Measurements from ENCODE around the gene RFNG.

Gene RFNG, protein sequence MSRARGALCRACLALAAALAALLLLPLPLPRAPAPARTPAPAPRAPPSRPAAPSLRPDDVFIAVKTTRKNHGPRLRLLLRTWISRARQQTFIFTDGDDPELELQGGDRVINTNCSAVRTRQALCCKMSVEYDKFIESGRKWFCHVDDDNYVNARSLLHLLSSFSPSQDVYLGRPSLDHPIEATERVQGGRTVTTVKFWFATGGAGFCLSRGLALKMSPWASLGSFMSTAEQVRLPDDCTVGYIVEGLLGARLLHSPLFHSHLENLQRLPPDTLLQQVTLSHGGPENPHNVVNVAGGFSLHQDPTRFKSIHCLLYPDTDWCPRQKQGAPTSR

DNA sequence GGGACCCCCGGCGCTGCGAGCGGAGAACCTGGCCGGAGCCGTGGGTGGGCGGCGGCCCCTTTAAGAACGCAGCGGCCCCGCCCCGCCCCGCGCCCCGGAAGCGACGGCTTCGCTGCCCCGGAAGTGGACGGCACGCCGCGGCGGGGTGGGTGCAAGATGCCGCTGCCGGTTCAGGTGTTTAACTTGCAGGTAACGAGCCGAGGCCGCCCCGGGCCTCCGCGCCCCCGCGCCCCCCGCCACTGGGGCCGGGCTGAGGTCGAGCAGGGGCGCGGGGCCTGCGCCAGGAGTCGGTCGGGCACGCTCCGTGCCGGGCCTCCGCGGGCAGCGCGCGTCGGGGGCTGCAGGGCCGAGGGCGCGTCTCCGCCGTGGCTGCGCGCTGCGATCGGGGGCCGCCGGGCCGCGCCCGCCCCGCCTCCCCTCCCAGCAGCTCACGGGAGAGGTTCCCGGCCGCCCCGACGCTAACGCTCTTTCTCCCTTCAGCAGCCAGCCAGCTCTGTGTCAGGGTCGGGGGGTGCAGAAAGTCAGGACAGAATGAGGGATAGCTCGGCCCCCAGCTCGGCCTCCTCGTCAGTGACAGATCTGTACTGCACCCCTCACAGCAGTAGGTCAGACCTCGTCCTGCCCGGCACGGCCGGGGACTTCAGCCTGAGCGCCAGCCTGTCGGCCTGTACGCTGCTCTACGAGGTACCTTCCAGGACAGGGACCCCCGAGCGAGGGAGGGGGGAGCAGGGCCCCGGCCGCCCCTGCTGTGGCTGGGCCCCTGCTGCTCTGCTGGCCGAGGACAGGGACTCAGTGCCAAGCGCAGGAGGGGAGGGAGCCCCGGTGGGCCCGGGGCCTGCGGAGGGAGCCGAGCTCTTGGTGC is at the start of gene RFNG, which contains the start of gene GPS1:
TSS of gene RFNG (minus strand) at position 36 of the 862 bp plus-strand sequence. CDS start 45 bp downstream, outside the sequence.
TSS of gene GPS1 (plus strand) at position 123 of the 862 bp plus-strand sequence. CDS start at position 157, 34 bp downstream.
- peak; percentile 92 for DNase-seq

DNA sequence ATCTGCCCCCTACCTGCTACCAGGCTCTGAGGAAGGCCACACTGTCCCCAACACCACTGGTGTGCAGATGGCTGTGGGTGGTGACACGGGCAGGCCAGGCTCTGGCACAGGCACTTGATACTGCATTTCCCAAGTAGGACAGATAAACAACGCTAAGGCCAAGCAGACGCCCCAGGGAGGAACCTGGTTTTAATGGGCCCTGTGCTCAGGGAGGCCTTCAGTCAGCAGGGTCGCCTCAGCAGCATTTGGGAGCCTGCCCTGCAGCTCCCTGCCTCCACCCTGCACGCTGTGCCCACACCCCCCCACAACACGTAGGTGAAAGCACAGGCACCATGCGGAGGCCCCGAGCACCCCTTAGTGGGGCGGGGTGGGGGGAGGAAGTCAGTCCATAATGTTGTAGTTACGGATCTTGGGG is 49.7 kb upstream of the RFNG start:
- DNase-seq, result peak; percentile 16

DNA sequence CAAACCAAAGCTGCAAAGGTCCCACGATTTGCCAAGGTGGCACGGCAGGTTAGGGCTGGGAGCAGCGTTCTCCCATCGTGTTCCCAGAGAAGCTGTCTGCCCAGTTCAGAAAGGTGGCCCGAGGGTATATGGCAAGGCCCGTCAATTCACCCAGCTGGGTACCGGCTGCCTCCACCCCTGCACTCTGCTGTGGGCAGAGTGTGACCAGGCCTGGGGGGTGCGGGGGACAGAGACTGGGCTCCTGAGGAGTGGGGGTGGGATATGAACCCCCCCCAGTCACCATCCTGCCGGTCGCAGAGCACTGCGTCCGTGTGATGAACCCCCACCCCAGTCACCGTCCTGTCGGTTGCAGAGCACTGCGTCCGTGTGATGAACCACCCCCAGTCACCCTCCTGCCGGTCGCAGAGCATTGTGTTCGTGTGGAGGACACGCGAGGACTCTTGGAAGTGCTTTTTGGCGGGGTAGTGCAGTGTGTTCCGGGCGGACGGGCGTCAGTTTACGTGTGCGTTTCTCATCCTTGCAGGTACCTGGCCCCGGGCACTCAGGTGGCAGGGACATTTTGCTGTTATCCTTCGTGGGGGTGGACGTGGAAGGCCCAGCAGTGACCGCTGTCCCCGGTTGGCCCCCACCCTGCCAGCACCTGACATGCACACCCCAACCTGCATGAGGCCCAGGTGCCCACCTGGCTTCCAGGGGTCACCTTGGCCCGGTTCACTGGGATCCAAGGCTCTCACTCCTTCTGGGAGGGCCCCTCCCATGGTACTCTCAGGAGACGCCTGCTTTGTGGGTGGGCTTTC is 49.1 kb upstream of the RFNG start:
- peak; percentile 7 for DNase-seq

DNA sequence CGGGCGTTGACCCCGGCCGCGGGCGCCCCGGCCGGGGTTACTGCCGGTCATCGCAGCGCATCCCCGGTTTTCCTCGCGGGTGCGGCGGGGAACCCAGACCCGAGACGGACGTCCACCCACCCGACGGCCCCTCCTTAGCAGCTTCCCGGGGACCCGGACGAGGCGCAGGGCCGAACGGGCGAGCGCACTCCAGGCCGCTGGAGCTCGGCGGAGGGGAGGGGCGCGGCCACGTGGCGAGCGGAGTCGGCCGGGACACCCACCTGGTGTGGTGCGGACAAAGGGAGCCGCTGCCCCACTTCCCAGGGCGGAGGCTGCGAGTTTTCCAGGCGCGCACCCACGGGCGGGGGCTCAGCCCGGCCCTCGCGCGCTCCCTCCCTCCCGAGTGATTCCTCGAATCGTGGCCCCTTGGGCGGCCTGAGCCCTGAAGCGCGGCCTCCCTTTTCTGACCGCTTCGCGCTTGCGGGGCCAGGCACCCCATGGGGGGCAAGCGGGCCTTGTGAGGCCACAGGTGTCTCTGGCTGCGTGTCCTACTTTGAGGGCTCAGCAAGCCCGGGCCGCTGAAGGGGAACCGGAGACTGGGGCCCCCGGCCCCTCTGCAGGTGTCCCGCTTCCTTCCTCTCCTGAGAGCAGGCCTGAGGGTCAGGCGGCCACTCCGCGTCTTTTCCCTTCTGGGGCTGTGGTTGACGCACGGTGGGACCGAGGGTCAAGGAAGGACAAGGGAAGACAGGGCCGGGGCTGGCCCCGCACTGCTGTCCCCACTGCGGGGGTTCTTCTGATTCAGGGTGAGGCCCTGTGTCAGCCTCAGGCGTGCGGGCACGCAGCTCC is 47.5 kb upstream of the RFNG start:
- no peak for DNase-seq

DNA sequence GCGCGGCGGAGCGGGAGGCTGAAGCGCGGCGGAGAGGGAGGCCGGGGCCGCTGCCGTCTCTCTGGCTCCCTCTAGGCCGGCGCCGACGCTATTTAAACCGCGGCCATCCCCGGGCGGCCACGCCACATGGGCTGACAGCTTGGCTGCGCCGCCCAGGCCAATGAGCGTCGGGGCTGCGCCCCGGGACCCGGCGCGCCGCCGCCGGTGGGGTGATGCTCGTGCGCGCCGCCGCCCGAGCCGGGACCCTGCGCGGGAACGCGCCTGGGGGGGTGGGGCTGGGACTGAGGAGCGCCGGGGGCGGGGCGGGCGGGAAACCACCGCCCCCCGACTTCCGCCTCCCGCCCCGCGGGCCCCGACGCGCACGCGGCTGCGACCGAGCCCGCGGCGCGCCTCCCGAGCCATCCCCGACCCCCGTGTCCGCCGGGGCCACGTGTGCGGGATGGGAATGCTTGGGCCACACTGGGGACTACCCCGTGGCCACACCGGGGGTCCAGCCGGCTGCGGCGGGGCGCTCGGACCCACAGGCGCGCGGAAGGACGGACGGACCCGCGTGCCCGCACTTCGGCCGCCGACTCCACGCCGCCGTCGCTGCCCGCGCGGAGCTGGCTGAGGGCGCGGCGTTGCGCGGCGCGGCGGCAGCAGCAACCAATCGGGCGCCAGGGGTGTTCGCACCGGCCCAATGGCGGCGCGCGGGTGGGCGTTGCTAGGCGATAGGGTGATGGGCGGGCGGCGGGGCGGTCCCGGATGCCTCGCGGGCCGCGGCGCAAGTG is 46.7 kb upstream of the RFNG start, which contains the start of gene FASN:
TSS of gene FASN (minus strand) at position 68 of the 770 bp plus-strand sequence. CDS start 1,791 bp downstream, outside the sequence.
- DNase-seq, result peak; percentile 97

DNA sequence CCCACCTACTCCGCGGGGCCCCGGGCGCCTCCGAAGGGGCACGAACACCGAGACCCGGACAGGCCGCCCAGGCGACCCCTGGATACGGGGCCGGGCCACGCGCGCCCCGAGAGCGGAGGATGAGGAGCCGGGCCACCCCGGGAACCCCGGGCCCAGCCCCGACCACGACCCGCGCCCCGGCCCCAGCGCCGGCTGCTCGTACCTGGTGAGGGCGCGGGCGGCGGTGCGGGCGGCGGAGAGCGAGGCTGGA is 46.2 kb upstream of the RFNG start:
- DNase-seq, result no peak

DNA sequence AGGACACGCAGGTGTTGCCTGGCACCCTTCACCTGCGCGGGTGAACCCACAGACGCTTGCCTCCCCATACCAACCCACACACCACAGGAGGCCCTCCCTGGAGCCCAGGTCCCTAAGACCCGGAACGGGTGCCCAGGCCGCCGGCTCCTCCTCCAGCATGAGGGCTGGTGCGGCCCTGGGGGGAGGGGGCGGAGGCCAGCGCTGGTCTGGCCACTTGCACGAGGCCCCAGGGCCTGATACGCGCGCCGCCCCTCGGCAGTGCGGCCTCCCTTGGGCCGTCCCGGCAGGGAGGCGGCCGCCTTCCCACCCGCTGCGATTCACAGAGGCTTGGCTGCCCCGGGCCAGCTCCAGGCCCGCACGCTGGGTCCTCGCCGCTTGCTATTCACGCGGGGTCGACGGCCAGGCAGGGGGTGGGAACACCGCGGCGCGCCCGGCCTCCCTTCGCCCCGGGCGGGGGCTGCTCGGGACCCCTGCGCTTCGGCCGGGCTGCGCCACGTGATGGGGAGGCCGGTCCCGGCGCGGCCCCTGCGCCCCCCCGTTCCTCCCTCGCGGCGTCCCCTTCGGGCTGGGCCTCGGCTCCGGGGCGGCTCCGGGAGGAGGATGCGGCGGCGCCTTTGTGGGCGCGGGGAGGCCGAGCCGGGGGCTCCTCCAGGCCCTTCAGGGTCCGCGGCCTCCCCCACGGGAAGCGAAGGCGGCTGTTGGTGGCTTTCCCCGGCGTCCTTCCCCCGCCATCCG is 45.7 kb upstream of the RFNG start:
- DNase-seq, result peak; percentile 56

DNA sequence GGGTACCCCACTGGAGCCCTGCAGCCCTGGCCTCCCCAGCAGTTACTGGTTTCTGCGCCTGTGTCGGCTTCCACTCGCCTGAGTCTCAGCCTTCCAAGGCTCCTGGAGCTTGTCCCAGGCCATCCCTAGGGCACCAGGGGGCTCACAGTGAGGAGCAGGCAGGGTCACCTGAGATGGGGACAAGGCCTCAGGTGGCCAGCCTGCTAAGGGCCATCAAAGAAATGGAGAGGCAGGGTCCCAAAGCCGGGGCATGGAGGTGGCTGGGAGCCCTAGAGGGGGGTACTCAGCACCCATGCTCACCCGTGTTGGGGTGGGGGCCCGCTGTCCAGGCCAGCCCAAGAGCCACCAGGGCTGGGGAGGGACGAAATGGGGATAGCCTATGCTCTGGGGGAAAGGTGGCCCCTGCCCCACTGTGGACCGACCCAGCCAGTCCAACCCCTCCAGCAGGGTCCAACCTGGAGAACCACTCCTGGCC is 45.1 kb upstream of the RFNG start:
- DNase-seq, result peak; percentile 16

DNA sequence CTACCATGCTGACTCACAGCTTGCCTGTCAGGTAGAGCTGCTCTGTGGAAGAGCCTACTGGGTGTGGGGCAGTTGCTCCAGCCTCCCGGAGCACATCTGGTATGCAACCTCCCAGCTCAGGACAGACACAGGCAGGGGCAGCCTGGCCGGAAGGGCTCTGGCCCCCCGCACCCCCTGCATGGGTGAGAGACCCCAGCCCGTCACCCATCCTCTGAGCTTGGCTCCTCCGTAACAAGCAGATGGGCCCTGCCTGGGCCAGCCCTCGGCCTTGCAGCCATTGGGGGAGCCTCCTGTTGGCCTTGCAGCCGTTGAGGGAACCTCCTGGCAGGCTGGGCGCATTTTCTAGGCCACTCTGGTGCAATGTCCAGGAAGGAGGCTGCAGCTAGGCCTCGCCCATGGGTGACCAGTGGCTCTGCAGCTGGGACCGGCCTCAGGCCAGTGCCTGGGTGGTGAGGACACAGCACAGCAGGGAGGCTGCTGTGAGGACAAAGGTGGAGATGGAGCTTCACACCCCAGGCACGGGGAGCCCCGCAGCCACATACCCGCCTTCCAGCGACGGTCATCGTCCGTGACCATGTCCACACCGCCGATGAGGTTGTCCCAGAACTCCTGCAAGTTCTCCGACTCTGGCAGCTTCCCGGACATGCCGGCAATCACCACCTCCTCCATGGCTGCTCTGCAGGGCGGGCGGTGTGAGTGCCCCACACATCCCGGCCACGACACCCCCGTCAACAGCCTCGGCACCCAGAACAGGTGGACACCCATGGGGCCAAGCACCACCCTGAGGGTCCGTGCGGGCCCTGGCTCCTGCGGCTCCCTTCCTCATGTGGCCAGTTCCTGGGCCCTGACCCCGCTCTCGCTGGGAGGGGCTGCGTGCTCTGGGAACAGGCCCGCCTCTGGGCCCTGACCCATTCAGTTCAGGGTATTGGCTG is 44.4 kb upstream of the RFNG start:
- DNase-seq, result peak; percentile 7

DNA sequence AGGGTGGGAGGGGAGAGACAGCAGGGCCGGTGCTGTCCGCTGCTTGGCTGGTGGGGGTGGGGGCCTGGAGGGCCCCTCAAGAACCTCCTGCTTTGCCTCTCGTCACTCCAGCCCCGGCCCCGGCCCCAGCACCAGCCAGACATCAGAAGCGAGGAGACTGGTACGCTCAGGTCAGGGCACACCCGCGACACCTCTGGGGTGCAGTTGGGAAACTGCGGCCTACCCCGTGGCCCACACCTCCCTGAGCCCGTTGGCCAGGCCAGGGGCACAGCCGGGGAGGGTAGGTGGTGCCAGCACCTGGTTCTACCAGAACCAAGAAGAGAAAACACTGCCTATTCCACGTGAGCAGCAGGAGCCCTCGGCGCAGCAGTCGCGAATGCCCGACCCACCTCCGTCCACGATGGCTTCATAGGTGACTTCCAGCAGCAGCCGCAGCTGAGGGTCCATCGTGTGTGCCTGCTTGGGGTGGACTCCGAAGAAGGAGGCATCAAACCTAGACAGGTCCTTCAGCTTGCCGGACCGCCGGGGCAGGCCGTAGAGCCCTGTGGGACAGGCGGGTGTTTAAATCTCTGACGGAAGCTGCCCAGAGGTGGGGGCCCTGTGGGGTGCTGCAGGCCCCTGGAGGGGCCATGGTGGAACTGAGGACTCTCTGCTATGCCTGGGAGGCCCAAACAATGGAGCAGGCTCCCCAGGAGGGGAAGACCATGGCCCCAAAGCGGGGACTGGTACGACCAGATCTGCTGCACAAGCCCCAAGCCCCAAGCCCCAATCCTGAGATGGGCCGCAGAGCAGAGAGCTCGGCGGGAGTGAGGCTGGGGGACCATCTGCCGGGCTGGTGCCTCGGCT is 43.5 kb upstream of the RFNG start:
- DNase-seq, result peak; percentile 4

DNA sequence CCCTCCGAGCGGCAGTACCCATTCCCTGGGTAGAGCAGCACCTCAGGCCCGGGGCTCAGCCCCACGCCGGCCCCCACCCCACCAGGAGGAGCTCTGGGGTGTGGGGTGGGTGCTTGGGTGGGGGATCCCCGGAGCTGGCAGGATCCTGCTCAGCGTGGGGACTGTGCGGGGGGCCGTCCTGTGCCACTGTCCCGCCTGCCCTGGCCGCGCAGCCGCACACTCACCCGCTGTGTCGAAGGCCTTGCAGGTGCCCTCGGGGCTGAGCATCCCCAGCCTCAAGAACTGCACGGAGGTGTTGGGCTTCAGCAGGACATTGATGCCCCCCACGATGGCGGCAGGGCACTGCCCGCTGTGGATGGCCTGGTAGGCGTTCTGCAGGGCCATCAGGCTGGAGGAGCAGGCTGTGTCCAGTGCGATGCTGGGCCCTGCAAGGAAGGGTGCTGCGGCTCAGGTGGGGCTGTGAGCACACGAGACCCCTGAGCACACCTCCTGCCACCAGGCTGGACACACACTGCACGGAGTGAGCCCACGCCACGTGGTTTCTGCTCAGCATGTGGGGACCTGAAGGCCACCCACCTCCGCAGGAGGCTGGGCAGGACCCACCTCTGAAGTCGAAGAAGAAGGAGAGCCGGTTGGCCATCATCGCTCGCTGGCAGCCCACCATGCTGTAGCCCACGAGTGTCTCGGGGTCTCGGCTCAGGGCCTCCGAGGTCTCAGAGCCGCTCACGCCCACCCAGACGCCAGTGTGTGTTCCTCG is 41.6 kb upstream of the RFNG start:
- DNase-seq, result peak; percentile 1

DNA sequence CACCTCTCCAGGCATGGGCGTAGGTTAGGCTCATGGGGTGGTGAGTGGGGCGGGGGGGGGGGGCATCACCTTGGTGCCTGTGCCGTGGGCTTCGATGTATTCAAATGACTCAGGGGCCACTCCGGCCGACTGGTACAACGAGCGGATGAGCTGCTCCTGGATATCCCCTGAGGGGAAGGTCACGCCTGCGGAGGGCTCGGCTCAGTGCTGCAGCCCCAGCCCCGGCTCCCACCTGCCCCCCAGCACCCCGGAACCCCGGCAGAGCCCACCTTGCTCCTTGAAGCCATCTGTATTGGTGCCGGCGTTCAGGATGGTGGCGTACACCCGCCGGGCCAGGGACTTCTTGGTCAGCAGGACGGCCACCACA is 41.0 kb upstream of the RFNG start:
- no peak for DNase-seq

DNA sequence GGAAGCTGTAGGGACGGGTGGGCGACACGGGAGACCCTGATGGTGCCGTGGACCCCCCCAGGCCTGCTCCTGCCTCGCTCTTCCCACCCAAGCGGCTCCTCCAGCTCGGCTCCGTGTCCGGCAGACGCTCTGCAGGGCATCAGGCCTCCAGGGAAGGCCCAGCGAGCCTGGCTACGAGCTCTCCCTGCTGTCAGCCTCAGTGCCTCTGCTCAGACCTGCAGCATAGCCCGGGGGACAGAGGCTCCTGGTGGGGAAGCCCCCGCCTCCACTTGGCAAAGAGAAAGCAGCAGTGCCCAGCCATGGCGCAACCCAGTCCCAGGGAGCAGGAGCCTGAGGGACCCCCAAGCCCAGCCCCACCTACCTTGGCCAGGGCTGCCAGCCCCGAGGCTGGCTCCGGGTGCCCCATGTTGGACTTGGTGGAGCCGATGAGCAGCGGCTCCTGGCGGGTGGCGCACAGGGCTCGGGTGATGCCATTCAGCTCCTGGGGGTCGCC is 40.5 kb upstream of the RFNG start:
- peak; percentile 3 for DNase-seq

DNA sequence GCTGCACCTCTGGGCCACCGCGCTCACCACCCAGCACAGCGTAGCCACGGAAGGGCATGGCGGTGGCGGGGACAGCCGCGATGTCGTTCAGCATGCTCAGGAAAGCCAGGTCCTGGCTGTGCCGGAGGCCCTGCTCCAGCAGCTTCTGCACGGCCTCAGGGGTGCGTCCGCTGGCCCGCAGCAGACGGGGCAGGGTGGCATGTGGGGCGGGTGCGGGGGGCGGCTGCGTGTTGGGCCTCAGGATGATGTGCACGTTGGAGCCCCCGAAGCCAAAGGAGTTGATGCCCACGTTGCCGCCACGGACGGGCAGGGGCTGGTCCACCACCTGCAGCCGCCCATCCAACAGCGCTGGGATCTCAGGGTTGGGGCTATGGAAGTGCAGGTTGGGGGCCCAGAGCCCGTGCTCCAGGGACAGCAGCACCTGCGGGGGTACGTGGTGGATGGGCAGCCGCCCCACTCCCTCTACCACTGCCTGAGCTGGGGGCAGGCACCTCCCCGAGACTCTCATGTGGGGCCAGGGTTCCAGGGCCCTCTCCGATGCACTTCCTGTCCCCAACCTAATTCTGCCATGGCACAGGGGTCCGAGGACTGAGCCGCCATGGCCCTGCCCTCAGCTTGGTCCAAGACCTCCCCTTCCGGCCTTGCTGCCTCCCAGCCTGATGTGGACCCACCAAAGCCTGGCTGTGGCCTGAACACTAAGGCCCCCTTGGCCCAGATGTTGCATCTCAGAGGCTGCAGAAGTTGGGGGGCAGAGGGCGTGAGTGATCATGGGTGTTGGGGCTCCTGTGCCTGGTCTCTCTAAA is 39.9 kb upstream of the RFNG start:
- no peak for DNase-seq

DNA sequence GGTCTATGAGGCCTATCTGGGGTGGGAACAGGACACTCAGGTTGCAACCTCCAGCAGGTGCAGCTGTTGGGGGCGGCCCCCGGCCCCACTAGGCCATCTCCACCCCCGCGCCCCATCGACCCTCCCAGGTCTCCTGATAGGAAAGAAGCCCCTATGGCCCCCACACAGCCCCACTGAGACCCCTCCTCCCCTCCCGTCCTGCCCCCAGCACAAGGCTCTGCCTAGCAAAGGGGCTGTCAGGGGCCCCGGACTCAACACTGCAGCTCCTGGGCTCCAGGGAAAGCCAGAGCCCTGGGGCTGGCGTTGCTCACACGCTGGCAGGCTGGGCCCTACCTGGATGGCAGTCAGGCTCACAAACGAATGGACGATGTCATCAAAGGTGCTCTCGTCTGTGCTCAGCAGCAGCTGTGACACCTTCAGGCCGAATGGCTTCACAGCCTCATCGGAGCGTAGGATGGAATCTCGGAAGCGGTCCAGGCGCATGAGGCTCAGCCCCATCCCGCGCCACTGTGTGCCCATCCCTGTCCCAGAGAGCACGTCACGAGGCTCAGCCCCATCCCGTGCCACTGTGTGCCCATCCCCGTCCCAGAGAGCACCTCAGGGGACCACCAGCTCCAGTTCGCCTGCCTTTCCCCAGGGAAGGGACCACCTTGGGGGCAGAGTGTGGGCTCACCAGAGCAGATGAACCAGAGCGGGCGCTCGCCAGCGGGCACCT is 39.1 kb upstream of the RFNG start:
- DNase-seq, result peak; percentile 8

All from stimulated activated CD4-positive, alpha-beta T cell treated with anti-CD3 and anti-CD28 coated beads, Interleukin-15, amount 100 ng/mL, for 24 hours (primary cell).